Fibroblast of pulmonary artery (primary cell): Measurements from ENCODE around the gene GPR119.
"Not testable (repeated sequence)": the region's sequence is repeated elsewhere in the genome, so short reads cannot be mapped to it uniquely, and the experiment has no call there.

Experiments
- DNase-seq: peaks from one replicate; pipeline ENCODE4 v3.0.0-alpha.2; 2010; ENCODE audit warnings: low read depth
- H3K4me3 ChIP-seq: replicated peaks from 2 replicates; pipeline ENCODE4 v1.5.1; 2011; ENCODE audit warnings: low read depth, mild to moderate bottlenecking, control low read depth, low read length, moderate library complexity
- TF ChIP-seq, protein P1 (sequence below): IDR thresholded peaks from 2 replicates; pipeline ENCODE4 v1.5.1; 2011; ENCODE audit warnings: mild to moderate bottlenecking, control low read depth, low read length, inconsistent platforms; ENCODE audit errors: missing control alignments

The GPR119 gene

DNA sequence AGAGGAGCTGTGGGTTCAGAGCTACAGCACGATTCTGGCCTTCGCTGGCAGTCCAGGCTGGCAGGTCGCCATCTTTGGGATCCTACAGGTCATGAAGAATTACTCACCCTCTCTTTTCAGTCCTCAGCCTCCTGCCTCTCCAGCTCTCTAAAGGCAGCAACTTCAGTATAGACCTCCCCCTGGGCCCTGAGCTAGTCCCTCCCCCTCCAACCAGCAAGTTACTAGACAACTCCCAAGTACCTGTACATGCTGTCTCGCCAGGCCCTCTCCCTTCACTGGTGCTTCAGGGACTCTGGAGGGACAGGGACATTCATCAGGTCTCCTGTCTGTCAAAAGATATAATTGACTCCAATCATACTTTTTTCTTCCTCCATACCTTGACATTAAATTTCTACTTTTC lies at the start of gene GPR119:
Gene GPR119, minus strand, starts transcription at position 155 of the 400 bp plus-strand sequence. CDS start 227 bp downstream, outside the sequence.
- H3K4me3 ChIP-seq = no peak within 1 kb of the TSS
- TF ChIP-seq, protein P1, sequence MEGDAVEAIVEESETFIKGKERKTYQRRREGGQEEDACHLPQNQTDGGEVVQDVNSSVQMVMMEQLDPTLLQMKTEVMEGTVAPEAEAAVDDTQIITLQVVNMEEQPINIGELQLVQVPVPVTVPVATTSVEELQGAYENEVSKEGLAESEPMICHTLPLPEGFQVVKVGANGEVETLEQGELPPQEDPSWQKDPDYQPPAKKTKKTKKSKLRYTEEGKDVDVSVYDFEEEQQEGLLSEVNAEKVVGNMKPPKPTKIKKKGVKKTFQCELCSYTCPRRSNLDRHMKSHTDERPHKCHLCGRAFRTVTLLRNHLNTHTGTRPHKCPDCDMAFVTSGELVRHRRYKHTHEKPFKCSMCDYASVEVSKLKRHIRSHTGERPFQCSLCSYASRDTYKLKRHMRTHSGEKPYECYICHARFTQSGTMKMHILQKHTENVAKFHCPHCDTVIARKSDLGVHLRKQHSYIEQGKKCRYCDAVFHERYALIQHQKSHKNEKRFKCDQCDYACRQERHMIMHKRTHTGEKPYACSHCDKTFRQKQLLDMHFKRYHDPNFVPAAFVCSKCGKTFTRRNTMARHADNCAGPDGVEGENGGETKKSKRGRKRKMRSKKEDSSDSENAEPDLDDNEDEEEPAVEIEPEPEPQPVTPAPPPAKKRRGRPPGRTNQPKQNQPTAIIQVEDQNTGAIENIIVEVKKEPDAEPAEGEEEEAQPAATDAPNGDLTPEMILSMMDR = no peak
- no peak for DNase-seq

DNA sequence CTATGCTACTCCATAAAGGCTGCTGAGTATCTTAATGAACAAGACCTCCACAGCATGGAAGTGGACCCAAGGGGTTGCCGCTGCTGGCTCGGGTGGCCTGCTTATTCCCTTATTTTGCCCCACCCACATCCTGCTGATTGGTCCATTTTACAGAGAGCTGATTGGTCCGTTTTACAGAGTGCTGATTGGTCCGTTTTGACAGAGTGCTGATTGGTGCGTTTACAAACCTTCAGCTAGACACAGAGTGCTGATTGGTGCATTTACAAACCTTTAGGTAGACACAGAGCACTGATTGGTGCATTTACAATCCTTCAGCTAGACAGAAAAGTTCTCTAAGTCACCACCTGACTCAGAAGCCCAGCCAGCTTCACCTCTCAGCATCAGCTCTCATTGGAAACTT lies 43.8 kb upstream of the GPR119 start:
- DNase-seq, H3K4me3 ChIP-seq: not testable (repeated sequence)

DNA sequence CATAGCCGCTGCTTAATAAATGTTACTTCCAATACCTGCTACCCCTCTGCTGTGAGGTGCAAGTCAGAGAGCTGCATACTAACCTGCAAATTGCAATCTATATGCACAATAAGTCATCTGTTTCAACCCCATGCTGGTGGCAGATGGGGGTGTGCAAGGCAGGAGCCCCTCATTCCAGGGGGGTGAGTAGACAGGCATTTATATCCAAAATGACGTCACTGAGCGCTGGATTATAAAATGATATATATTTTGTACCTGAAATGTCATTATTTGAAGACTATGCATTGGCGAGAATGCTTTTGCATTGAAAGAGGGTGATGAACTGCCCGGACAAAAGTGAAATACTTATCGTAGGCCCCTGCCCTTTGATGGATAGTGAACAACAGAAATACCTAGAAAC lies 41.1 kb upstream of the GPR119 start:
- TF ChIP-seq, protein P1 = no peak
- H3K4me3 ChIP-seq = no peak overlapping the region
- no peak for DNase-seq

DNA sequence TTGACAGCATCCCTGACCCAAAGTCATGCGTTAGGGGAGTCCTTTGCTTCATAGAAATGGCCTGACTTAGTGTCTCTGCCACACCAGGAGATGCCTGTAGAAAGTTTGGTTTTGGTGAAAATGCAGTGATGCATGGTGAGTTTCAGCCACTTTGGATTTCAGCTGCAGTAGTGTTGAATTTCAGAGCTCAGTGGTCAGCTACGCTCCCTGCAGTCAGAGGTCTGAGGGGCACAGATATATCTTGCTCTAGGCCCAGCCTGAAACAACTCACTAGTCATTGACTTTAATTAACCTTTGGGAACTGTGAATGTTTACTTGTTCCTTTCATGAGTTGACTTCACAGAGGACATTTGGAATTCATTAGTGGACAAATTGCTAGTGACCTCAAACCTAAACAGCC lies 33.8 kb upstream of the GPR119 start:
- TF ChIP-seq, protein P1 = no peak
- no peak overlapping the region for H3K4me3 ChIP-seq
- DNase-seq = no peak

DNA sequence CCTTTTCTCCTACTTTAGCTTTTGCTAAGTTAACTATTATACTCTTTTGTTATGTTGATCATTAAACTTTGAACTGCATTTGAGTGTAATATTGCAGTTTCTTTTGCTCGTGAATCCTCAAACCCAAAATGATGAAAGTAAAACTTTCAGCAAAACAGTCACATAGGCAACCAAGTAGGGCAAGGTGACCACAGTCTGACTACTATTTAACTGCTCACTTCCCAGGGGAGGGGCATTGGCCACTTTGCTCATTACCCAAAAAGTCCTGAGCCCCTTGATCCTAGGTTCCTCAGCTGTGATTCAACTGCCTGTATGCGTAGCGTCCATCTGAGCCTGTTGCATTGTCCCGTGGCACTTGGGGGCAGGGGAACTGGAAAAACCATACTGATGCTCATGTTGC lies 33.3 kb upstream of the GPR119 start:
- DNase-seq = no peak
- H3K4me3 ChIP-seq = no peak overlapping the region
- TF ChIP-seq, protein P1 = no peak

DNA sequence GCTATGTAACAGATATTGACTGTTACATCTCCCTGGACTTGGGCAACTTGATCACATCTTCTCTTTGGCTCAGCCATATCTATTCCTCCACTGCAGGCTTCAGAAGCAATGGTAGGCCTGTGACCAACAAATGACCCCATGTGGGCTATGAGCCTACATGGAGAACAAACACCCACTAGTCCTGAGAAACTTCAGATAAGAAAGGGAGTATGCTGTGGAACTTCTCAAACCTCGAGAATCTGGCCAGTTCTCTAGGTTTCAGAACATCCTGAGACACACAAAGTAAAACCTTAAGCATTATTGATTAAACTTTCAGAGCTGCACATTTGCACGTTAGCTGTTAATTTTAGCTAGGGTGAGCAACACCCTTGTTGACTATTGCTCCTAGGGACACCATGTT lies 32.6 kb upstream of the GPR119 start:
- no peak overlapping the region for H3K4me3 ChIP-seq
- TF ChIP-seq, protein P1 = no peak
- DNase-seq = no peak

DNA sequence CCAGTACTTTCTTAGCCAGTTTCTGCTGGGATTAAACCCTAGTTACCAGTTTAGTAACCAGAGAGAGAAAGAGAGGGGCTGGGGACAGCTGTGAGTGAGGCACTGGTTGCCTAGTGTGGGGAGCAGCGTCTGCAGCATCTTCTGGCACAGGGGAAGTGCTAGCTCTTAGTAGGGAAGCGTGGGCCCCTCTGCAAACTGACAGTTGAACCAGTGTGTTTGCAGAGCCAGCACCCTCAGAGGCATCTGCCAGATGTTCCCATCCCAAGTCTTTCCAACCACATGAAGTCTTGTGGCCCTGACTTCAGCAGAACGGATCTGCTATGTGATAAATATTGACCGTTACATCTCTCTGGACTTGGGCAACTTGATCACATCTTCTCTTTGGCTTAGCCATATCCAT lies 31.3 kb upstream of the GPR119 start:
- no peak overlapping the region for H3K4me3 ChIP-seq
- TF ChIP-seq, protein P1 = no peak
- DNase-seq = no peak
